Measurements from ENCODE around the gene KDM4C. TPM values are rescaled to one million over a fixed set of nuclear protein-coding genes. Genes with fewer than 3 reads are reported as not detected.

KDM4C gene
- total RNA-seq, 1 donor = 50.7 TPM

DNA sequence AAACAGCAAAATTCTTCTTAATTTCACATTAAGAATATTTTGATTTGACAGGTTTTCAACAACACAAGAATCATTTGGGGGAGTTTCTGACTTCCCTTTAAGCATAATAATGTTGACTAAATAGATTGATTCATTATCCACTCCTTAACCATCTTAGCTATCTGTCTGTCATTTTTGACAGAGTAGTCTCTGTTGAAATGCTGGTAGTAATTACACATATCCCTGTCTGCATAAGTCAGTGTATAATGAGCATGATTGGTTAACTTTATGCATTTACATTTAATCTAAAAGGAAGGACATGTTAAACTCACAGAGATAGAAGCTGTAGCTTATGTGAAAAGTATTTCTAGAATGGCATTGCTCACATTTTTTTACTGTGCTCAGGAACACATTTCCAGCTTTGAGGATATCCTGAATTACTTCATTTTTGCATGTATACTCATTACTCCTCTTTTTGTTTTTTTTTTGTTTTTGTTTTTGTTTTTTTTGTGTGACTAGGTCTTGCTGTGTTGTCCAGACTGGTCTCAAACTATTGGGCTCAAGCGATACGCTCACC lies 385.9 kb downstream of the KDM4C start:
- H3K36me3 ChIP-seq (ENCODE audit: insufficient read depth, low read length) = peaks cover 3% of the 10 kb centered on the region
- no peak overlapping the region for H3K4me2 ChIP-seq (ENCODE audit: insufficient read depth, low read length)
- H3K27ac ChIP-seq (ENCODE audit: low read depth, low read length) = no peak overlapping the region
- DNase-seq (ENCODE audit: insufficient read length, low spot score, missing footprints) = no peak
- H3K4me1 ChIP-seq (ENCODE audit: insufficient read depth, low read length) = no peaks in the 10 kb centered on the region
- peaks cover 2% of the 10 kb centered on the region for H4K20me1 ChIP-seq (ENCODE audit: insufficient read depth, low read length)
- no peaks in the 10 kb centered on the region for H3K9me3 ChIP-seq (ENCODE audit: low read depth, low read length)
- H3K79me2 ChIP-seq (ENCODE audit: insufficient read depth, low read length) = no peaks in the 10 kb centered on the region
- H2AFZ ChIP-seq (ENCODE audit: low read length) = no peak overlapping the region
- H3K27me3 ChIP-seq (ENCODE audit: insufficient read depth, low read length) = no peaks in the 10 kb centered on the region
- H3K4me3 ChIP-seq (ENCODE audit: insufficient read depth, low read length) = no peak overlapping the region
- TF ChIP-seq CTCF (IDR thresholded peaks at IDR 0.05; ENCODE audit: extremely low read depth, low read depth, low read length) = no peak

GRCh38 chr9:7144265-7145046 lies 386.7 kb downstream of the KDM4C start:
- Histone ChIP-seq H3K9me3 (ENCODE audit: low read depth, low read length) (no peaks in the 10 kb centered on the region), H3K27me3 (ENCODE audit: insufficient read depth, low read length) (no peaks in the 10 kb centered on the region)

DNA sequence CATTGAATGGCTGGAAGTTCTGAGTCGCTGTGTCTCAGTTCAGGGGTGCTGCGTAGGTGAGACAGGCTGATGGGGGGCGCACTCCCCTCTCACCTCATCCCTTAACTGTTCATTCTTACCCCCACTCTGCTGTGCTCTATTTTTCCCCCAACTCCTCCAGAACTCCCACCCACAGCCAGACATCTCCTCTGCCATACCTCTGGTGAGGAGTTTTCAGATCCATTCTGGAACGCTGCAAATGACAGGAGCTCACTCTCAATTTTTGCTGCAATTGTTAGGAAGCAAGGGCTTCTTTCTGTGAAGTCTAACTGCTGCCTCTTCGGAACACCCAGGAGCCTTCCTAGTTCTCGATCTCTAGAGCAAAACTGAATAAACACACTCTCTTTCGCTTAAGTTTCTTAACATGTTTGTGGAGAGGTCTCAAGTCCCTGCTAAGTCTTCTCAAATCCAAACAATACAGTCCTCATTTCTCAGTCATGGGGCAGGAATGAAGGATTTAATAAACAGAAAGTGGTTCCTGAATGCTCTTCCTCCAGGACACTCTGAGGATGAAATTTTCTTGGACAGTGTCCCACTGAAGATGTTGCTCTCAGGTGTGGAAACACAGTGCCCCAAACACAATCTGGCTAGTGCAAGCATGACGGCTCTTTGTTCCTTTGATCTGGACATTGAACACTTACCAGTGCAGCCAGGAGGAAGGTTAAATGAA lies 387.7 kb downstream of the KDM4C start:
- Histone ChIP-seq H3K4me1 (ENCODE audit: insufficient read depth, low read length) (no peaks in the 10 kb centered on the region), H2AFZ (ENCODE audit: low read length) (no peak overlapping the region), H3K79me2 (ENCODE audit: insufficient read depth, low read length) (no peaks in the 10 kb centered on the region), H3K9me3 (ENCODE audit: low read depth, low read length) (no peaks in the 10 kb centered on the region), H3K4me3 (ENCODE audit: insufficient read depth, low read length) (no peak overlapping the region), H4K20me1 (ENCODE audit: insufficient read depth, low read length) (peaks cover 2% of the 10 kb centered on the region), H3K4me2 (ENCODE audit: insufficient read depth, low read length) (no peak overlapping the region), H3K36me3 (ENCODE audit: insufficient read depth, low read length) (peaks cover 3% of the 10 kb centered on the region), H3K27me3 (ENCODE audit: insufficient read depth, low read length) (no peaks in the 10 kb centered on the region), H3K27ac (ENCODE audit: low read depth, low read length) (no peak overlapping the region)
- TF ChIP-seq CTCF (IDR thresholded peaks at IDR 0.05; ENCODE audit: extremely low read depth, low read depth, low read length) = no peak
- DNase-seq (ENCODE audit: insufficient read length, low spot score, missing footprints) = no peak

More at GRCh38 chr9:7144265-7145046, 386.7 kb downstream of the KDM4C start:
- TF ChIP-seq CTCF (IDR thresholded peaks at IDR 0.05; ENCODE audit: extremely low read depth, low read depth, low read length) = no peak
- Histone ChIP-seq H4K20me1 (ENCODE audit: insufficient read depth, low read length) (peaks cover 2% of the 10 kb centered on the region), H3K79me2 (ENCODE audit: insufficient read depth, low read length) (no peaks in the 10 kb centered on the region), H3K36me3 (ENCODE audit: insufficient read depth, low read length) (peaks cover 3% of the 10 kb centered on the region), H3K4me2 (ENCODE audit: insufficient read depth, low read length) (no peak overlapping the region), H3K4me3 (ENCODE audit: insufficient read depth, low read length) (no peak overlapping the region), H3K27ac (ENCODE audit: low read depth, low read length) (no peak overlapping the region), H2AFZ (ENCODE audit: low read length) (no peak overlapping the region), H3K4me1 (ENCODE audit: insufficient read depth, low read length) (no peaks in the 10 kb centered on the region)
- DNase-seq (ENCODE audit: insufficient read length, low spot score, missing footprints) = no peak

- DNase-seq (ENCODE audit: insufficient read length, low spot score, missing footprints) = no peak
- no peak overlapping the region for H2AFZ ChIP-seq (ENCODE audit: low read length)
- H4K20me1 ChIP-seq (ENCODE audit: insufficient read depth, low read length) = peaks cover 2% of the 10 kb centered on the region
- TF ChIP-seq CTCF (IDR thresholded peaks at IDR 0.05; ENCODE audit: extremely low read depth, low read depth, low read length) = no peak
- no peak overlapping the region for H3K4me2 ChIP-seq (ENCODE audit: insufficient read depth, low read length)
- no peak overlapping the region for H3K4me3 ChIP-seq (ENCODE audit: insufficient read depth, low read length)
- H3K36me3 ChIP-seq (ENCODE audit: insufficient read depth, low read length) = peaks cover under 1% of the 10 kb centered on the region
- no peaks in the 10 kb centered on the region for H3K4me1 ChIP-seq (ENCODE audit: insufficient read depth, low read length)
- H3K27ac ChIP-seq (ENCODE audit: low read depth, low read length) = no peak overlapping the region
- no peaks in the 10 kb centered on the region for H3K79me2 ChIP-seq (ENCODE audit: insufficient read depth, low read length)
- no peaks in the 10 kb centered on the region for H3K9me3 ChIP-seq (ENCODE audit: low read depth, low read length)
- no peaks in the 10 kb centered on the region for H3K27me3 ChIP-seq (ENCODE audit: insufficient read depth, low read length)
Observed at GRCh38 chr9:7146582-7146981, 388.8 kb downstream of the KDM4C start.

Measured in osteoblast (primary cell).